ENCODE measurements around the gene NXT1. TPM values are rescaled to one million over a fixed set of nuclear protein-coding genes. Genes with fewer than 3 reads are reported as not detected.

NXT1 gene
- total RNA-seq, 1 donor from 2014 or later = 17.9 TPM

- FAIRE-seq = no peak
- Histone ChIP-seq H3K36me3 (ENCODE audit: insufficient read depth, low read length) (peaks cover 48% of the 10 kb centered on the region), H3K27ac (ENCODE audit: low read depth, low read length) (peak overlapping the region; percentile 30), H3K9ac (ENCODE audit: low read length) (no peak overlapping the region), H3K79me2 (ENCODE audit: insufficient read depth, low read length) (peaks cover 68% of the 10 kb centered on the region), H3K4me2 (ENCODE audit: low read length) (peak overlapping the region; percentile 41), H3K4me1 (ENCODE audit: insufficient read depth, low read length) (peaks cover 19% of the 10 kb centered on the region), H3K27me3 (ENCODE audit: insufficient read depth, low read length) (no peaks in the 10 kb centered on the region), H3K4me3 (ENCODE audit: insufficient read depth, low read depth, low read length) (no peak overlapping the region), H2AFZ (ENCODE audit: low read depth, low read length) (no peak overlapping the region), H4K20me1 (ENCODE audit: insufficient read depth, low read length) (peaks cover 74% of the 10 kb centered on the region), H3K9me3 (ENCODE audit: insufficient read depth, low read depth, low read length) (no peaks in the 10 kb centered on the region)
- H3K4me1 Mint-ChIP-seq (ENCODE audit: low read depth, unreplicated experiment) = peaks cover 36% of the 10 kb centered on the region
- TF ChIP-seq EZH2 (IDR thresholded peaks at IDR 0.05; ENCODE audit: insufficient read depth, low read length) (no peak), CTCF (IDR thresholded peaks at IDR 0.05; ENCODE audit: insufficient read depth, low read depth, low read length) (no peak)
- H3K27me3 Mint-ChIP-seq (ENCODE audit: low read depth, unreplicated experiment) = no peaks in the 10 kb centered on the region
- no peak for DNase-seq (ENCODE audit: low read depth)
- no peaks in the 10 kb centered on the region for H3K9me3 Mint-ChIP-seq (ENCODE audit: unreplicated experiment)
- H3K36me3 Mint-ChIP-seq (ENCODE audit: low read depth, unreplicated experiment) = peaks cover 12% of the 10 kb centered on the region
- H3K27ac Mint-ChIP-seq (ENCODE audit: unreplicated experiment) = peak overlapping the region; percentile 47
- H3K4me3 Mint-ChIP-seq (ENCODE audit: unreplicated experiment) = no peak overlapping the region
Measured at GRCh38 chr20:23368316-23369071, 17.9 kb downstream of the NXT1 start.

DNA sequence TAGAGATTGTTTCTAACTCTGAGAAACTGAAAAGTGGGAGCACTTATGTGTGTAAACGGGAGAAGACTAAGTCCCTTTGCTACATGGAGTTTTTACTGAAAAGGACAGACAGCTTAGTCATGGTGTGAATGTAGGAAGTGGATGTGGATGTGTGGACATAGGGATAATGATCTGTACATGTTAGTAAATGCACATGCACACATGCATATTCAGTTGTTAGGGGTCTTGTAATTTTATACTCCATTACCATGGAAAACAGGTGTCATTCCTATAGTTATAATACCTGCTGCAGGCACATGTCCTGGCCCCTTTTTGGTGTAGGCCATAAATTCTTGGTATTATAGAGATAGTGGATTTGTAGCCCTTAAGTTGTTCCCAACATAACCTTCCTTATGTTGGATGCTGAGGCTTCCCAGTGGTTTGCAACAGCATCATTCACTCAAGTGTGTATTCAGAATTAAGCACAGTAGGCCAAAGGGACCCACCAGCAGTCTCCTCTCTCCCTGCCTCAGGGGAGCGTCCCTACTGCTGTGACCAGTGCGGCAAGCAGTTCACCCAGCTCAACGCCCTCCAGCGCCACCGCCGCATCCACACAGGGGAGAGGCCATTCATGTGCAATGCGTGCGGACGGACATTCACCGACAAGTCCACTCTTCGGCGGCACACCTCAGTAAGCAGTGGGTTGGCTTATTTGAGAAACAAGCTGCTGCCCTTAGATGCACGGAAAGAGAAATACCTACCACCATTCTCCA is 18.7 kb downstream of the NXT1 start:
- Histone ChIP-seq H3K9me3 (ENCODE audit: insufficient read depth, low read depth, low read length) (no peaks in the 10 kb centered on the region), H3K9ac (ENCODE audit: low read length) (no peak overlapping the region), H3K27me3 (ENCODE audit: insufficient read depth, low read length) (no peaks in the 10 kb centered on the region), H2AFZ (ENCODE audit: low read depth, low read length) (no peak overlapping the region), H3K4me1 (ENCODE audit: insufficient read depth, low read length) (peaks cover 15% of the 10 kb centered on the region), H3K27ac (ENCODE audit: low read depth, low read length) (no peak overlapping the region), H3K36me3 (ENCODE audit: insufficient read depth, low read length) (peaks cover 49% of the 10 kb centered on the region), H3K4me3 (ENCODE audit: insufficient read depth, low read depth, low read length) (no peak overlapping the region), H3K79me2 (ENCODE audit: insufficient read depth, low read length) (peaks cover 60% of the 10 kb centered on the region), H4K20me1 (ENCODE audit: insufficient read depth, low read length) (peaks cover 71% of the 10 kb centered on the region), H3K4me2 (ENCODE audit: low read length) (no peak overlapping the region)
- Mint-ChIP-seq H3K27me3 (ENCODE audit: low read depth, unreplicated experiment) (no peaks in the 10 kb centered on the region), H3K4me1 (ENCODE audit: low read depth, unreplicated experiment) (peaks cover 32% of the 10 kb centered on the region), H3K27ac (ENCODE audit: unreplicated experiment) (no peak overlapping the region), H3K36me3 (ENCODE audit: low read depth, unreplicated experiment) (peaks cover 20% of the 10 kb centered on the region), H3K4me3 (ENCODE audit: unreplicated experiment) (no peak overlapping the region), H3K9me3 (ENCODE audit: unreplicated experiment) (no peaks in the 10 kb centered on the region)
- TF ChIP-seq CTCF (IDR thresholded peaks at IDR 0.05; ENCODE audit: insufficient read depth, low read depth, low read length) (no peak), EZH2 (IDR thresholded peaks at IDR 0.05; ENCODE audit: insufficient read depth, low read length) (no peak)
- no peak for DNase-seq (ENCODE audit: low read depth)
- no peak for FAIRE-seq
